ENCODE data around the gene CA4.
"Not testable (repeated sequence)": the region's sequence is repeated elsewhere in the genome, so short reads cannot be mapped to it uniquely, and the experiment has no call there.

CA4 gene

DNA sequence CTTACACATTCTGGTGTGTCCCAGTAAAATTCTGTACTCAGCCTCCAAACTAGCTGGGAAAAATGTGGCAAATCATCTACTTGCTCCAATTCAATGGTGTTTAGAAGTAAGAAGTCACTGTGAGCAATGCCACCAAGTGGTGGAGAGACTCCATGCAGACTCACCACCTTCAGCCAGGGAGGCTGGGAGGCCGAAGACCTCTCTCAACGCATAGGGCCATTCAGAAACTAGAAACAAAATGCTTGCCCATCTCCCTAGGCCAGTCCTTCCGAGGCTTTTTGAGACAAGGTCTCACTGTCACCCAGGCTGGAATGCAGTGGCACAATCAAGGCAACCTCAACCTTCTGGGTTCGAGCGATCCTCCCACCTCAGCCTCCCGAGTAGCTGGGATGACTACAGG, 25.0 kb downstream of the CA4 start:
- not testable (repeated sequence) for DNase-seq (ENCODE audit: low read depth in 2 of 2)

DNA sequence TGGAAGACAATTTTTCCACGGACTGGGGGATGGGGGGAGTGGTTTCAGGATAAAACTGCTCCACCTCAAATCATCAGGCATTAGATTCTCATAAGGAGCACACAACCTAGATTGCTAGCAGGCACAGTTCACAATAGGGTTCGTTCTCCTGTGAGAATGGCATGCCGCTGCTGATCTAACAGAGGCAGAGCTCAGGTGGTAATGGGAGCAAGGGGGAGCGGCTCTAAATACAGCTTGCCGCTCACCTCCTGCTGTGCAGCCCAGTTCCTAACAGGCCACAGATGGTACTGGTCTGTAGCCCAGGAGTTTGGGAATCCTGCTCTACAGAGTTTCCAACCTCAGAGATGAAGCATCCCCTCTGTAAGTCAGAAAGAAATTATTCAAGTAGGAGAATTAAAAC, 27.0 kb downstream of the CA4 start:
- not testable (repeated sequence) for DNase-seq (ENCODE audit: low read depth in 2 of 2)

DNA sequence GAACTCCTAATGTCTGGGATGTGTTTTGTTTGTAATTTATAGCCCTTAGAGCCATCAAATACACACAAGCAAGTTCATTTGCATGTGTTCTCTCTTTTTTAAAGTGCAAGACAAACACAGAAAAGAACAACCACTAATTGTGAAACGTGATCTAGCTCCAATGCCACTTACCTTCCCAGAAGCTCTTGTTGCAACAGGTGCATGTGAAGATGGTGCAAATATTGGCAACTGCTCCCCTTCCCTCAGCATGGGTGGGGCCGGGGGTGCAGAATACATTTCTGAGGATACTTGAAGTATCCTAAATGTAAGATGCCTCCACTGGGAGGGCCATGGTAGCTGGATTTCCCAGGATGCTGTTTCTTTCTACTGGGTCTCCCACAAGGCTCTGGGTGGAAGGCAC, 28.4 kb downstream of the CA4 start:
- DNase-seq (ENCODE audit: low read depth in 2 of 2): not testable (repeated sequence)

DNA sequence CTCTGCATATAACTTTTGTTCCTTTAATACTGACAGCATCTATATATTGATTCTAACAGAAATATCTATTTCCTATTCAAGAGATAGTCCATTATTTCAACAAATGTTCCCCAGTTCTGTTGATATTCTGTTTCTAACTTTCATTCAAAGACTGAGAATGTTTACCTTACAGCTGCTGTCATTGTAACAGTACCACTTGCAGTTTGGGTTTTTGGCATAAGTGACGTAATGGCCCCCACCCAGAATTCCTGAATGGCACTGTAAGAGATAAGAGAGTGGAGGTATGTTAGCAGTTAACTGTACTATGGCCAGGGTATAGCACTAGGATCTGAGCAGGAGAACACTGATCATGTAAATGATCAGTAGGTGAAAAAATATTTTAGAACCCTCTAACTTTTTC, 30.6 kb downstream of the CA4 start:
- DNase-seq (ENCODE audit: low read depth in 2 of 2): not testable (repeated sequence)

DNA sequence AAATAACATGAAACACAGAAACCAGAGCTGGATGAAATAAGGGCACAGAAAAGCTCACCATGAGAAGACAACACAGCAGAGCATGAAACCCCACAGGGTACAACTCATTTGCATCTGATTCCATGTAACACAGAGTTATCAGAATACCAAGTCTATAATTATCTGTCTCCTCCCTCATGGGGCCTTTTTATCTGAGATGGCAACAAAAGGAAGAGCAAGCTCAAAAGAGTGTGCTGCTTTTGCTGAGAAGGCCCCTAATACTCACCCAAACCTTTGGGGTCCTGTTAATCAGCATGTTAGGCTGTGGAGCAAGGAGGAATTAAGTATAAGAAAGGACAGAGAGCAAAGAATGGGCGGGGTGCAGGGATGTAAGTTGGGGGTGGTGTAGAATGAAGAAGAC, 36.6 kb downstream of the CA4 start:
- not testable (repeated sequence) for DNase-seq (ENCODE audit: low read depth in 2 of 2)

DNA sequence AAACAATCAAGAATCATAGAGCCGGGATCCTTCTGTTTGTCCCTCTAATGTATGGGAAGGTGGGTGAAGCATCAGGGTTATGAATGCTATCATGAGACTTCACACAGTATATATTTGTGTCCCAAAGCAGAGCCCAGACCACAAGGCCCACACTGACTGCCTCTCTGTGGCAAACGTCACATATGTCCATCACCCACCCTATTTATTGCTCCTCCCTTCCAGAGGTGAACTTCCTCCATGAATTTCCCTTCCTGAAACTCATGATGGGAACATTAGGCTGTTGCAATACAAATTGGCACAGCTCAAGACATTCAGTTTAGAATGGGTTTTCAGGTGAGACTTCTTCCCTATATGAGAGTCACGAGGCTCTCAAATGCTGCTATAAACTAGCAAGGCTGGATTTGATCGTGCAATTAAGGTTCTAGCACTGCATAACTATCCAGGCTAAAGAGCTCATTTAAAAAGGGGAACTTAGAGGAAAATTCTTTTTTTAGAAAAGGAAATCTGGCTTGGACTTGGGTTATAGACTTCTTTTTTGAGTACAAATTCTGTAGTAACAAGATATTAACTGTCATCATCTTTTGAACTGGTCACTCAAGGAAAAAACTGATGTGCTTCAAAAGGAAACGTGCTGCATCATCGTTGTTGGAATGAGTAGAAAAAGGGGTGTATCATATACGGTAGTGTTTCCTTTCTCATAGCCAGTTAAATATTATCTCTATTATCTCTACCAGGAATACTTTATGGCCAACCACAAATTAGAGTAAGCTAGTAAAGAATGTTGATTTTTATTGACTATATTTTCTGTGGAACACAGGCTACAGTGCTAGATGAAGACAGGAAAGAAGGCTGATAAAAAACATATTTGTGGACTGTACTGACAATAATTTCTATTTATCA, 37.3 kb downstream of the CA4 start:
- DNase-seq (ENCODE audit: low read depth in 2 of 2): not testable (repeated sequence)

DNA sequence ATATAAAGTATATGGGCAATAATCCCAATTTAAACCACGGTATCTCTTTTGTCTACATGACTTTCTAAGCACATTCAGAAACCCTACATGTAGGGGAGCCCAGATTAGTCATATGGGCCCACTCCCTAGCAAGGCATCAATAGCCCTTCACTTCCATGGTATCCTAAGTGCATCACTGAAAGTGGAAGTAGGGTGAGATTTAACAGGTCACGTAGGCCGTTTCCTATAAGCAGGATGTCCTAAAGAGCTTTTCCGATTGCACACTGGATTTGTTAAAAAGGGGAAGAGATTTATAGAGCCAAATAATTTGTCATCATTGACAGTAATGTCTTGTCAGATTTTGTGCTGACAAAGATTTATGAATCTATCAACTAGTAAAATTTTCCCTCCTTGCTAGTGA, 39.0 kb downstream of the CA4 start:
- DNase-seq (ENCODE audit: low read depth in 2 of 2): no peak

DNA sequence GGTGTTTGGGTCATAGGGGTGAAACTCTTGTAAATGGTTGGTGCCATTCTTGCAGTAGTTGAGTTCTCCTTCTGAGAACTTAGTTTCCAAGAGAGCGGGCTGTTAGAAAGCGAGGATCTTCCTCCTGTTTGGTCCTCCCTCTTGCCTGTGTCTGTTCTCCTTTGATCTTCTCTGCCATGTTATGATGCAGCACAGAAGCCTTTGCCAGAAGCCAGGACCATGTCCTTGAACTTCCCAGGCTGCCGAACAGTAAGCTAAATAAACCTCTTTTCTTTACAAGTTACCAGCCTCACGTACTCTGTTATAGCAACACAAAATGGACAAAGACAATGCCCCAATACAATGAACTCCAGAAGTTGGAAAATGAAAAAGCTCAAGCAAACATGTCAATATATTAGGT, 40.3 kb downstream of the CA4 start:
- not testable (repeated sequence) for DNase-seq (ENCODE audit: low read depth in 2 of 2)

DNA sequence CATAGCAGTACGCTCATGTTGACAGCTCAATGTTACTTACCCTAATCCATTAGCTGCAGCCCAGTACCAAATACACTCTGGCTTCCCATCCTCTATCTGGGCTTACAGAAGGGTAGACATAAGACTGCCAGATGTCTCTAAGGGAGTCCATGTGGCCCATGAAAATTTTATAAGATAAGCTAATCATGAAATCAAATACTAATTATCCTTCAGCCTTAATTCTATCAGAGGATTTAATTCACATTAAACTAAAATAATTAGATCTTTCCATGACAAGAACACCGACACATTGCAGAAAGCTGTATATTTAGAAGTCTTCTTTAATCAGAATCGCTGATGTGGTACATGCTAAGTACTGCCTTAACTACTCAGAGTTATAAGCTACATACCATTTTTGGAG, 43.3 kb downstream of the CA4 start:
- DNase-seq (ENCODE audit: low read depth in 2 of 2): not testable (repeated sequence)

DNA sequence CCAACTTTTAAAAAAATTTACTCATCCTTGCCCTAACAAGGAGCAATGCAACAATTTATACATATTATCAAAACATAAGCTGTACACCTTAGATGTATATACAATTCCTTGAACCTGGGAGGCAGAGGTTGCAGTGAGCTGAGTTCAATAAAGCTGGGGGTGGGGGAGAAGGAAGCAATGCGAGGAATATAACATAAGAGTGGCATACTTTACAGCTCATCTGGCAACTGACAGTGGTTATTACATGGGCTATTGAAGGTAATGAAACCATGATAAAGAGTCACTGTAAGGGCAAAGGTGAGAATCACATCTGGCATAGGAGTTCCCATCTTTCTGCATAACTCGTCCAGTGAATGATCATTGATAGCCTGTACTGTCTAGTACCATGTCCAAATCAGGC, 43.7 kb downstream of the CA4 start:
- DNase-seq (ENCODE audit: low read depth in 2 of 2): no peak

DNA sequence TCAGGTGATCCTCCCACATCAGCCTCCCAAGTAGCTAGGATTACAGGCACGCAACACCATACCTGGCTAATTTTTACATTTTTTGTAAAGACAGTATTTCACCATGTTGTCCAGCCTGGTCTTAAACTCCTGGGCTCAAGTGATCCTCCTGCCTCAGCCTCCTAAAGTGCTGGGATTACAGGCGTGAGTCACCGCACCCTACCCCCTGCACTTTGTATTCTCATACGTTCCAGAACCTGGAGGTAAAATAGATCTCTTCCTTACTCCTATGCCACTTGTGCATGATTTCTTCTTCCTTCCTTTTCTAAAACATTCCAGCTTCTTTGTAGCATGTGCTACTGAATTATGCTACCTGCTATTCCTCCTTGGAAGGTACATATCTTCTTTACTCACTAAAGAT, 44.4 kb downstream of the CA4 start:
- DNase-seq (ENCODE audit: low read depth in 2 of 2): not testable (repeated sequence)

DNA sequence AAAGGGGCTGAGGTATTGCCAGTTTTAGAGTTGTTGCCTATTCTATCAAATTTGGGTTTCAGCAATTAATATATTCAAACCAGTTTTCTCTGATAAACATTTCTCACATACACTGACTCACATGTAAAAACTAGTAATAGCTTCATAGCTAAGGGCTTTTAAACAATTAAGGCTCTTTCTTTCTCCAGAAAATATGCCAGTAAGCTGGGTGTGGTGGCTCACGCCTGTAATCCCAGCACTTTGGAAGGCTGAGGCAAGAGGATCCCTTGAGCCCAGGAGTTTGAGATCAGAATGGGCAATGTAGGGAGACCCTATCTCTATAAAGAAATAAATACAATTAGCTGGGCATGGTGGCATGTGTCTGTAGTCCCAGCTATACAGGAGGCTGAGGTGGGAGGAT, 48.9 kb downstream of the CA4 start:
- DNase-seq (ENCODE audit: low read depth in 2 of 2): not testable (repeated sequence)

DNA sequence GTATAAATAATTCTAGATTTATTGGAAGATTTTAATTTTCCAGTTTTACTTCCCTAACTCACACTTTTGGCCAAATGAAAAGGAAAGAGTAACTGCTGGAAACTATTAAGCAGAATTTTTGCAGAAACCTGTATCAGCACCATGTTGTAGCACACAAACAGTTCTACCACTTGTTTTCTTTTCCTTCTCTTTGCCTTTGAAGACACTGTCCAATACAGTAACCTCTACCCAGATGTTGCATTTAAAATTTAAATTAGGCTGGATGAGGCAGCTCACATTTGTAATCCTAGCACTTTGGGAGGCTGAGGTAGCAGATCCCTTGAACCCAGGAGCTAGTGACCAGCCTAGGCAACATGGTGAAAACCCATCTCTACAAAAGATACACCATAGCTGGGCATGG, 56.0 kb downstream of the CA4 start:
- not testable (repeated sequence) for DNase-seq (ENCODE audit: low read depth in 2 of 2)

DNA sequence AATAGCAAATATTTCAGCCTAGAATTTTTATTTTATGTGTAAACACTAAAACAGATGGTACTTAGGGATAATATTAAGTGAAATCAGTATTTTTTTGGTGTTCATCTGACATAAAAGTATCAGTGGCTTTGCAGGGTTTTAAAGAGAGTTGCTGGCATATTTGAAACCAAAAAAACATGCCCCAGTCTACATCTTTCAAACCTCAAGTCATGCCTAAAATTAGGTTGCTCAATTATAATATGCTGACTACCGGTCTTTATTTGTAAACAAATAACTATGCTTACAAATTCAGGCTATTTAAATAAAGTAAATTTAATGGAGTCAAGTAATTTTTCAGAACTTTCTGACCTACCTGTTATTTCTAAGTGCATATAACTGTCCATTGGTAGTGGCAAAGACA, 58.5 kb downstream of the CA4 start:
- not testable (repeated sequence) for DNase-seq (ENCODE audit: low read depth in 2 of 2)
